ENCODE measurements around the gene IPO4.

IPO4 gene

DNA sequence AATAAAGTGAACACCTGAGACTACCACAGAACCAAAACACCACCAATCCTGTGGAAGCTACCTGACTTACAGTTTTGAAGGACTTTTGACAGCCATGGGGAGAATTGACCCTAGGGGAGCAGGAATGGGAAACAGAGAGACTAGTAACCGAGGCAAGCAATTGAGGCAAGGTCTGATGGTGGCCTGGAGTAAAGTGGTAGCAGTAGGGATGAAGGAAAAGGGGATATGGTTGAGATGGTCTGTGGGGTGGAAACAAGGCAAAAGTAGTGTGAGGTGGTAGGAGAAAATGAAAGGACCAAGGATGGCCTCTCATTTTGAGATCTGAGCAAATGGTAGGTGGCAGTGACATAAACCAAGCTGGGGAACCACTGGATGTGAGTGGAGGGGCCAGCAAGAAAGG is 31.8 kb downstream of the IPO4 start:
- Histone ChIP-seq H4K12ac (ENCODE audit: low read depth, low read length) (no peak overlapping the region), H3K4me2 (ENCODE audit: low read length) (no peak overlapping the region), H2AK5ac (ENCODE audit: low read length) (no peak overlapping the region), H3K79me1 (ENCODE audit: low read length) (peaks cover 4% of the 10 kb centered on the region), H4K91ac (ENCODE audit: low read depth, low read length) (no peak overlapping the region), H3K4me1 (ENCODE audit: control insufficient read depth in 1 of 2, insufficient read depth in 2 of 2, low read length in 2 of 2) (peaks cover 3 to 5% of the 10 kb centered on the region in 2 experiments), H3K4me3 (ENCODE audit: low read depth, low read length) (no peak overlapping the region), H3K18ac (ENCODE audit: low read length) (no peak overlapping the region), H3K4ac (ENCODE audit: low read depth, low read length) (no peak overlapping the region), H3K23ac (ENCODE audit: low read length) (no peak overlapping the region), H2BK5ac (ENCODE audit: low read depth, low read length, poor library complexity) (no peak overlapping the region), H4K8ac (ENCODE audit: low read depth, low read length) (no peak overlapping the region), H2BK120ac (ENCODE audit: insufficient read depth, low read length, poor library complexity) (no peak overlapping the region), H3K27me3 (ENCODE audit: insufficient read depth, low read length) (no peaks in the 10 kb centered on the region), H3K9me3 (ENCODE audit: insufficient read depth, low read depth, low read length) (no peaks in the 10 kb centered on the region), H2BK12ac (ENCODE audit: low read length) (no peak overlapping the region), H3K9ac (ENCODE audit: low read length) (no peak overlapping the region), H3K27ac (ENCODE audit: low read depth, low read length) (no peak overlapping the region), H3K36me3 (ENCODE audit: control insufficient read depth in 1 of 2, insufficient read depth in 2 of 2, low read length in 2 of 2) (peaks cover 46 to 54% of the 10 kb centered on the region in 2 experiments), H2AFZ (ENCODE audit: insufficient read depth, low read length, poor library complexity) (no peak overlapping the region), H3K14ac (ENCODE audit: low read length) (no peak overlapping the region), H3K79me2 (ENCODE audit: control insufficient read depth, insufficient read depth, low read length, poor library complexity) (peaks cover 2% of the 10 kb centered on the region)
- no peak for DNase-seq
- no CpG with 5 or more reads among the region's 1 CpG for WGBS (ENCODE audit: extremely low coverage, insufficient coverage, insufficient read length)

GRCh38 chr14:24155100-24155499 is 33.5 kb downstream of the IPO4 start:
- no peak for DNase-seq

DNA sequence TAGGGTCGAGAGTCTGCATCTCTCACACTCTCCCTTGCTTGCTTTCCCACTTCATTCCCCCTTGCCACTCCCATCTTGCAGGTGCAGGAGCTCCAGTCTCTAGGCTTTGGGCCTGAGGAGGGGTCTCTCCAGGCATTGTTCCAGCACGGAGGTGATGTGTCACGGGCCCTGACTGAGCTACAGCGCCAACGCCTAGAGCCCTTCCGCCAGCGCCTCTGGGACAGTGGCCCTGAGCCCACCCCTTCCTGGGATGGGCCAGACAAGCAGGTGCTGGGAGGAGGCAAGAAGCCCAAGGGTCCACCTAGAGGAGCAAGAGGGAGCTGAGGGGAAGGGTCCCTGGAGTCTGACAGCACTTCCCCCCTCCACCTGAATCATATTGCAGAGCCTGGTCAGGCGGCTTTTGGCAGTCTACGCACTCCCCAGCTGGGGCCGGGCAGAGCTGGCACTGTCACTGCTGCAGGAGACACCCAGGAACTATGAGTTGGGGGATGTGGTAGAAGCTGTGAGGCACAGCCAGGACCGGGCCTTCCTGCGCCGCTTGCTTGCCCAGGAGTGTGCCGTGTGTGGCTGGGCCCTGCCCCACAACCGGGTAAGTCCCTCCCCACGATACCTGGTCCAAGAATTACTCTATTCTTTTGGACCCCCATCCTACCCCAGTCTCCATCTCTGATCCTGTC is 37.1 kb downstream of the IPO4 start:
- Histone ChIP-seq H3K36me3 (ENCODE audit: control insufficient read depth in 1 of 2, insufficient read depth in 2 of 2, low read length in 2 of 2) (peaks cover 42 to 54% of the 10 kb centered on the region in 2 experiments), H3K27ac (ENCODE audit: low read depth, low read length) (no peak overlapping the region), H3K23ac (ENCODE audit: low read length) (no peak overlapping the region), H3K4me1 (ENCODE audit: control insufficient read depth in 1 of 2, insufficient read depth in 2 of 2, low read length in 2 of 2) (peaks cover 8% of the 10 kb centered on the region in 2 experiments), H3K9ac (ENCODE audit: low read length) (no peak overlapping the region), H3K27me3 (ENCODE audit: insufficient read depth, low read length) (no peaks in the 10 kb centered on the region), H2AK5ac (ENCODE audit: low read length) (no peak overlapping the region), H4K12ac (ENCODE audit: low read depth, low read length) (no peak overlapping the region), H3K4me3 (ENCODE audit: low read depth, low read length) (no peak overlapping the region), H4K8ac (ENCODE audit: low read depth, low read length) (no peak overlapping the region), H3K18ac (ENCODE audit: low read length) (no peak overlapping the region), H4K91ac (ENCODE audit: low read depth, low read length) (no peak overlapping the region), H3K14ac (ENCODE audit: low read length) (no peak overlapping the region), H2AFZ (ENCODE audit: insufficient read depth, low read length, poor library complexity) (no peak overlapping the region), H3K79me2 (ENCODE audit: control insufficient read depth, insufficient read depth, low read length, poor library complexity) (peaks cover 11% of the 10 kb centered on the region), H2BK120ac (ENCODE audit: insufficient read depth, low read length, poor library complexity) (no peak overlapping the region), H2BK12ac (ENCODE audit: low read length) (no peak overlapping the region), H2BK5ac (ENCODE audit: low read depth, low read length, poor library complexity) (no peak overlapping the region), H3K9me3 (ENCODE audit: insufficient read depth, low read depth, low read length) (peaks cover 3% of the 10 kb centered on the region), H3K4ac (ENCODE audit: low read depth, low read length) (no peak overlapping the region), H3K4me2 (ENCODE audit: low read length) (no peak overlapping the region), H3K79me1 (ENCODE audit: low read length) (peaks cover 9% of the 10 kb centered on the region)
- WGBS (ENCODE audit: extremely low coverage, insufficient coverage, insufficient read length), result no CpG with 5 or more reads among the region's 16 CpGs
- DNase-seq, result no peak

More at GRCh38 chr14:24155100-24155499, 33.5 kb downstream of the IPO4 start:
- peaks cover 55 to 64% of the 10 kb centered on the region in 2 experiments for H3K36me3 ChIP-seq (ENCODE audit: control insufficient read depth in 1 of 2, insufficient read depth in 2 of 2, low read length in 2 of 2)
- no peak overlapping the region for H3K4me2 ChIP-seq (ENCODE audit: low read length)
- no peak overlapping the region for H4K8ac ChIP-seq (ENCODE audit: low read depth, low read length)
- no peak overlapping the region for H2BK120ac ChIP-seq (ENCODE audit: insufficient read depth, low read length, poor library complexity)
- no peak overlapping the region for H3K4ac ChIP-seq (ENCODE audit: low read depth, low read length)
- no CpG with 5 or more reads among the region's 10 CpGs for WGBS (ENCODE audit: extremely low coverage, insufficient coverage, insufficient read length)
- H3K14ac ChIP-seq (ENCODE audit: low read length), result no peak overlapping the region
- H2AK5ac ChIP-seq (ENCODE audit: low read length), result no peak overlapping the region
- H3K27me3 ChIP-seq (ENCODE audit: insufficient read depth, low read length), result no peaks in the 10 kb centered on the region
- H4K12ac ChIP-seq (ENCODE audit: low read depth, low read length), result no peak overlapping the region
- no peaks in the 10 kb centered on the region for H3K79me2 ChIP-seq (ENCODE audit: control insufficient read depth, insufficient read depth, low read length, poor library complexity)
- no peak overlapping the region for H3K18ac ChIP-seq (ENCODE audit: low read length)
- no peak overlapping the region for H2BK5ac ChIP-seq (ENCODE audit: low read depth, low read length, poor library complexity)
- no peak overlapping the region for H3K9ac ChIP-seq (ENCODE audit: low read length)
- no peak overlapping the region for H4K91ac ChIP-seq (ENCODE audit: low read depth, low read length)
- no peak overlapping the region for H3K23ac ChIP-seq (ENCODE audit: low read length)
- no peak overlapping the region for H3K27ac ChIP-seq (ENCODE audit: low read depth, low read length)
- no peak overlapping the region for H3K4me3 ChIP-seq (ENCODE audit: low read depth, low read length)
- H2BK12ac ChIP-seq (ENCODE audit: low read length), result no peak overlapping the region
- no peak overlapping the region for H2AFZ ChIP-seq (ENCODE audit: insufficient read depth, low read length, poor library complexity)
- no peaks in the 10 kb centered on the region for H3K79me1 ChIP-seq (ENCODE audit: low read length)
- no peaks in the 10 kb centered on the region for H3K4me1 ChIP-seq (ENCODE audit: control insufficient read depth in 1 of 2, insufficient read depth in 2 of 2, low read length in 2 of 2)
- peaks cover 3% of the 10 kb centered on the region for H3K9me3 ChIP-seq (ENCODE audit: insufficient read depth, low read depth, low read length)

DNA sequence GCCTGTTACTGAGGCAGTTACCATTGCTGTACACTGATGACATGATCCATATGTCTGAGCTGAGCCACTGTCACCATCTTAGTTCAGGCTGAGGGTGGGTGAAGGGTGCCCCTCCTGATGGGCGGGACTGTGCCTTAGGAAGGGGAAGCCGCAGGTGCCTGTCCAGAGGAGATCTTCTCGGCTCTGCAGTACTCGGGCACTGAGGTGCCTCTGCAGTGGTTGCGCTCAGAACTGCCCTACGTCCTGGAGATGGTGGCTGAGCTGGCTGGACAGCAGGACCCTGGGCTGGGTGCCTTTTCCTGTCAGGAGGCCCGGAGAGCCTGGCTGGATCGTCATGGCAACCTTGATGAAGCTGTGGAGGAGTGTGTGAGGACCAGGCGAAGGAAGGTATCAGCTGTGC is 37.6 kb downstream of the IPO4 start:
- no peak overlapping the region for H3K23ac ChIP-seq (ENCODE audit: low read length)
- H3K4ac ChIP-seq (ENCODE audit: low read depth, low read length), result no peak overlapping the region
- no peak overlapping the region for H4K91ac ChIP-seq (ENCODE audit: low read depth, low read length)
- no peak overlapping the region for H2BK5ac ChIP-seq (ENCODE audit: low read depth, low read length, poor library complexity)
- H3K36me3 ChIP-seq (ENCODE audit: control insufficient read depth in 1 of 2, insufficient read depth in 2 of 2, low read length in 2 of 2), result peaks cover 38 to 49% of the 10 kb centered on the region in 2 experiments
- no peak overlapping the region for H3K14ac ChIP-seq (ENCODE audit: low read length)
- H3K27me3 ChIP-seq (ENCODE audit: insufficient read depth, low read length), result no peaks in the 10 kb centered on the region
- DNase-seq, result no peak
- no peak overlapping the region for H2AFZ ChIP-seq (ENCODE audit: insufficient read depth, low read length, poor library complexity)
- H3K79me1 ChIP-seq (ENCODE audit: low read length), result peaks cover 13% of the 10 kb centered on the region
- H4K8ac ChIP-seq (ENCODE audit: low read depth, low read length), result no peak overlapping the region
- no peak overlapping the region for H3K9ac ChIP-seq (ENCODE audit: low read length)
- no peak overlapping the region for H4K12ac ChIP-seq (ENCODE audit: low read depth, low read length)
- H2AK5ac ChIP-seq (ENCODE audit: low read length), result no peak overlapping the region
- H3K4me3 ChIP-seq (ENCODE audit: low read depth, low read length), result no peak overlapping the region
- no peak overlapping the region for H3K18ac ChIP-seq (ENCODE audit: low read length)
- H2BK12ac ChIP-seq (ENCODE audit: low read length), result no peak overlapping the region
- peaks cover 3% of the 10 kb centered on the region for H3K9me3 ChIP-seq (ENCODE audit: insufficient read depth, low read depth, low read length)
- peaks cover 14% of the 10 kb centered on the region for H3K79me2 ChIP-seq (ENCODE audit: control insufficient read depth, insufficient read depth, low read length, poor library complexity)
- H3K27ac ChIP-seq (ENCODE audit: low read depth, low read length), result no peak overlapping the region
- H2BK120ac ChIP-seq (ENCODE audit: insufficient read depth, low read length, poor library complexity), result no peak overlapping the region
- no peak overlapping the region for H3K4me2 ChIP-seq (ENCODE audit: low read length)
- peaks cover 8 to 9% of the 10 kb centered on the region in 2 experiments for H3K4me1 ChIP-seq (ENCODE audit: control insufficient read depth in 1 of 2, insufficient read depth in 2 of 2, low read length in 2 of 2)
- no CpG with 5 or more reads among the region's 9 CpGs for WGBS (ENCODE audit: extremely low coverage, insufficient coverage, insufficient read length)

Measured in trophoblast cell (in vitro differentiated cells and primary cell).